ENCODE data around the gene KCNMA1.

KCNMA1 gene

GRCh38 chr10:77392851-77393250, 244.8 kb downstream of the KCNMA1 start:
- no peaks in the 10 kb centered on the region for H4K20me1 ChIP-seq (ENCODE audit: low read depth, low read length)
- H3K9me3 ChIP-seq (ENCODE audit: insufficient read depth, low read length): no peaks in the 10 kb centered on the region
- no peak overlapping the region for H3K4me2 ChIP-seq (ENCODE audit: low read depth, low read length, poor library complexity, severe bottlenecking)
- no peak overlapping the region for H2AFZ ChIP-seq (ENCODE audit: low read depth, low read length, severe bottlenecking)
- H3K27ac ChIP-seq (ENCODE audit: low read depth, low read length): no peak overlapping the region
- H3K4me3 ChIP-seq (ENCODE audit: insufficient read depth, low read length, poor library complexity, severe bottlenecking): no peak overlapping the region
- H3K79me2 ChIP-seq (ENCODE audit: insufficient read depth, low read length): no peaks in the 10 kb centered on the region
- H3K9ac ChIP-seq (ENCODE audit: low read length): no peak overlapping the region
- no peaks in the 10 kb centered on the region for H3F3A ChIP-seq (ENCODE audit: insufficient read depth)
- TF ChIP-seq CTCF (IDR thresholded peaks at IDR 0.05; ENCODE audit: insufficient read depth, low read length, poor library complexity, severe bottlenecking) (no peak), EZH2phosphoT487 (conservative IDR thresholded peaks at IDR 0.05; ENCODE audit: low read length) (no peak)
- no peaks in the 10 kb centered on the region for H3K36me3 ChIP-seq (ENCODE audit: low read length)
- H3K27me3 ChIP-seq (ENCODE audit: low read length): no peaks in the 10 kb centered on the region
- no peaks in the 10 kb centered on the region for H3K9me2 ChIP-seq (replicated peaks; ENCODE audit: insufficient read depth, low read length)

GRCh38 chr10:77392236-77392721, 245.3 kb downstream of the KCNMA1 start:
- Histone ChIP-seq H3K9me2 (replicated peaks; ENCODE audit: insufficient read depth, low read length) (no peaks in the 10 kb centered on the region), H3K27me3 (ENCODE audit: low read length) (no peaks in the 10 kb centered on the region), H3K4me2 (ENCODE audit: low read depth, low read length, poor library complexity, severe bottlenecking) (no peak overlapping the region), H3K27ac (ENCODE audit: low read depth, low read length) (no peak overlapping the region), H4K20me1 (ENCODE audit: low read depth, low read length) (no peaks in the 10 kb centered on the region), H3K9me3 (ENCODE audit: insufficient read depth, low read length) (no peaks in the 10 kb centered on the region), H3K9ac (ENCODE audit: low read length) (no peak overlapping the region), H3K79me2 (ENCODE audit: insufficient read depth, low read length) (no peaks in the 10 kb centered on the region), H3F3A (ENCODE audit: insufficient read depth) (no peaks in the 10 kb centered on the region), H3K4me3 (ENCODE audit: insufficient read depth, low read length, poor library complexity, severe bottlenecking) (no peak overlapping the region), H2AFZ (ENCODE audit: low read depth, low read length, severe bottlenecking) (no peak overlapping the region), H3K36me3 (ENCODE audit: low read length) (no peaks in the 10 kb centered on the region)
- TF ChIP-seq EZH2phosphoT487 (conservative IDR thresholded peaks at IDR 0.05; ENCODE audit: low read length): no peak

- H3K36me3 ChIP-seq (ENCODE audit: low read length): no peaks in the 10 kb centered on the region
- H3K79me2 ChIP-seq (ENCODE audit: insufficient read depth, low read length): no peaks in the 10 kb centered on the region
- no peak overlapping the region for H3K9ac ChIP-seq (ENCODE audit: low read length)
- no peak overlapping the region for H3K4me2 ChIP-seq (ENCODE audit: low read depth, low read length, poor library complexity, severe bottlenecking)
- H2AFZ ChIP-seq (ENCODE audit: low read depth, low read length, severe bottlenecking): no peak overlapping the region
- no peak overlapping the region for H3K27ac ChIP-seq (ENCODE audit: low read depth, low read length)
- no peaks in the 10 kb centered on the region for H3K27me3 ChIP-seq (ENCODE audit: low read length)
- no peaks in the 10 kb centered on the region for H3F3A ChIP-seq (ENCODE audit: insufficient read depth)
- H3K4me3 ChIP-seq (ENCODE audit: insufficient read depth, low read length, poor library complexity, severe bottlenecking): no peak overlapping the region
- TF ChIP-seq EZH2phosphoT487 (conservative IDR thresholded peaks at IDR 0.05; ENCODE audit: low read length): no peak
- peak; percentile 34 for TF ChIP-seq CTCF (IDR thresholded peaks at IDR 0.05; ENCODE audit: insufficient read depth, low read length, poor library complexity, severe bottlenecking)
- H4K20me1 ChIP-seq (ENCODE audit: low read depth, low read length): no peaks in the 10 kb centered on the region
- H3K9me2 ChIP-seq (replicated peaks; ENCODE audit: insufficient read depth, low read length): no peaks in the 10 kb centered on the region
- H3K9me3 ChIP-seq (ENCODE audit: insufficient read depth, low read length): no peaks in the 10 kb centered on the region
Observed at GRCh38 chr10:77391605-77392235, 245.9 kb downstream of the KCNMA1 start.

- no peak overlapping the region for H3K9ac ChIP-seq (ENCODE audit: low read length)
- H3K4me3 ChIP-seq (ENCODE audit: insufficient read depth, low read length, poor library complexity, severe bottlenecking): no peak overlapping the region
- no peaks in the 10 kb centered on the region for H3K27me3 ChIP-seq (ENCODE audit: low read length)
- no peaks in the 10 kb centered on the region for H3F3A ChIP-seq (ENCODE audit: insufficient read depth)
- H3K36me3 ChIP-seq (ENCODE audit: low read length): no peaks in the 10 kb centered on the region
- H3K27ac ChIP-seq (ENCODE audit: low read depth, low read length): no peak overlapping the region
- no peaks in the 10 kb centered on the region for H3K79me2 ChIP-seq (ENCODE audit: insufficient read depth, low read length)
- TF ChIP-seq EZH2phosphoT487 (conservative IDR thresholded peaks at IDR 0.05; ENCODE audit: low read length) (no peak), CTCF (IDR thresholded peaks at IDR 0.05; ENCODE audit: insufficient read depth, low read length, poor library complexity, severe bottlenecking) (no peak)
- H2AFZ ChIP-seq (ENCODE audit: low read depth, low read length, severe bottlenecking): no peak overlapping the region
- H4K20me1 ChIP-seq (ENCODE audit: low read depth, low read length): no peaks in the 10 kb centered on the region
- H3K9me3 ChIP-seq (ENCODE audit: insufficient read depth, low read length): no peaks in the 10 kb centered on the region
- H3K9me2 ChIP-seq (replicated peaks; ENCODE audit: insufficient read depth, low read length): no peaks in the 10 kb centered on the region
- no peak overlapping the region for H3K4me2 ChIP-seq (ENCODE audit: low read depth, low read length, poor library complexity, severe bottlenecking)
Observed at GRCh38 chr10:77390481-77390891, 247.1 kb downstream of the KCNMA1 start.

Measured in SU-DHL-6 (cell line).